Stimulated activated CD8-positive, alpha-beta memory T cell treated with anti-CD3 and anti-CD28 coated beads, Interleukin-12 subunit alpha, Interleukin-12 subunit beta, amount 100 ng/mL, for 4 hours (primary cell): ENCODE data around the gene TIMM17B.

Source experiments
- DNase-seq: peaks from one replicate; pipeline ENCODE4 v3.0.0-alpha.2; 2020; ENCODE audit warnings: low read depth

The TIMM17B gene

DNA sequence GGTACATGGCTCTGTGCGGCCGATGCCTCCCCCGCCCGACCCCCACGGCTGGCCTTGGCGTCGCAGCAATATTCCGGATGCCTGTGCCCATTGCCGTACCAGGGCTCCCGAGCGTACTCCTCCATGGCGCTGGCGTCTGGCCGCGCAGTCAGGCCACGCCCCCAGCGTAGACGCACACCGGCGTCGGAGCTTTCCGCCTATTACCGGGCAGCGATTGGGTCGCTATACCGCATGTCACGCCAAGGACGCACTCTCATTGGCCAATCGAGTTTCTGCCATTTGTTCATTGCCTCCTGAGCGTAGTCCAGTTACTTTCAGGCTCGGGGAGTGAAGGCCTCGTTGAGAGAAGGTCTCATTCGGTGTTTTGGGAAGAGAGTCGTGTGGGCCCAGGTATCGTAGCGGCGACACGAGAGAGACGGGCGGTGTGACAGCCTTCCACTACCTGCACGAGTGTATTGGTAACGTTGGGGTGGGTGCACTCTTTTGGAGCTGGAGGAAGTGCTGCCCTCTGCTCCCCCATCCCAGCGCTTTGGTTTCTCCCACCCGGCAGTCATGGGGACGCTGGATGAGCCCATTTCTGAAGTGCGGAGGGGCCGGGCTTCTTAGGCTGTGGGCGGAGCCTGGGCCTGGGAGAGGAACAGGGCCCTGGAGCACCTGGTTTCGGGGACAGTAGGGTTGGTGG is at the start of gene TIMM17B, which contains the start of gene PQBP1:
TSS of gene TIMM17B (minus strand) at position 144 of the 682 bp plus-strand sequence. CDS start at position 125, 19 bp downstream.
TSS of gene PQBP1 (plus strand) at position 306 of the 682 bp plus-strand sequence. CDS start 580 bp downstream, outside the sequence.
- DNase-seq: peak; percentile 72

GRCh38 chrX:48945517-48946348 is 48.2 kb upstream of the TIMM17B start:
- DNase-seq: no peak

DNA sequence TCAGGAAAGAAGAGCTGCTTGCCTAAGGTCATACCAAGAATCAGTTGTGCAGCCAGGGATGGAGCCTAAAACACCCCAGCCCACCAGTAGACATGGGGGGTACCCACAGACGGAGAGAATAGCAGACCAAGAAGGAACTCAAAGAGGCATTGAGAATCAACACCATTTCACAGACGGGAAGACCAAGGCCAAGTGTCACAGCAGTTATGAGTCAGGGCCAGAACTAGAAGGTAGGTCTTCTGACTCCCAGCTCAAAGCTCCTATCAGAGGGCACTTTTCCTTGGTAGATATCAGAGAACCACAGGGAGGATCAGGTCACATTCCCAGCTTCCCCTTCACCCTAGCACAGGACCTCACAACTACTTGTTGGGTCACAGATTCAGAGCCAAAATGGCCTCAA is 45.3 kb upstream of the TIMM17B start:
- no peak for DNase-seq

- DNase-seq: no peak
These were observed 42.9 kb upstream of the TIMM17B start for GRCh38 chrX:48940404-48940955.

DNA sequence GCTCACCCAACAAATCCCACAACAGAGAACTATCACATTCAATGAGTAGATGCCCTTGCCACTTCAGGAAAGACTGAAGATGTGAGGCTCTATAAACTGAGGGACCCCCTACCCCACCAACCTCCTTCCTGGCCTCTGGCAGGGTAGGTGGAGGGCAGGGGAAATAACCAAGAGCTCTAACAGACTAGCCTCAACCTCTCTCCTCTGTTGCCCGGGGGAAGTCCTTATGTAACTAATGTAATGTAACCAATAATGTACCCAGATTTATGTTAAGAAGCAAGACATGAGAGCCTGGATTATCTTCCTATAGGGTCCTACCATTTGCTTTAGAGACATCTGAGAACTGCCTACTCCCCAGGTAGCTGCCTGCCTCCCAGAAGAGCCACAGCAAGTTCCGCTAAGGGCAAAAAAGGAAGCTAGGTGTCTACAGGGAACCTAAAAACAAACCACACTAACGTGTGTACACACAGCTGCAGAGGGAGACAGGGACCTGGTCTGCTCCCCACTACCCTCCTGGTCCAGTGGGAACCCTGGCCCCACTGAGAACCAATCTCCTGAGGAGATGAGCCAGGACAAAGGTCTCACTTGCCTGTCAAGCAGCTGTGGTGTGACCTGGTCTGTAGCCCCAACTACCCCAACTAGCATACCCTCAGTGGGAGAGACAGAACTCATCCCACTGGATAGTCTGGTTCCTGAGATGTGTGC is 42.1 kb upstream of the TIMM17B start:
- no peak for DNase-seq

DNA sequence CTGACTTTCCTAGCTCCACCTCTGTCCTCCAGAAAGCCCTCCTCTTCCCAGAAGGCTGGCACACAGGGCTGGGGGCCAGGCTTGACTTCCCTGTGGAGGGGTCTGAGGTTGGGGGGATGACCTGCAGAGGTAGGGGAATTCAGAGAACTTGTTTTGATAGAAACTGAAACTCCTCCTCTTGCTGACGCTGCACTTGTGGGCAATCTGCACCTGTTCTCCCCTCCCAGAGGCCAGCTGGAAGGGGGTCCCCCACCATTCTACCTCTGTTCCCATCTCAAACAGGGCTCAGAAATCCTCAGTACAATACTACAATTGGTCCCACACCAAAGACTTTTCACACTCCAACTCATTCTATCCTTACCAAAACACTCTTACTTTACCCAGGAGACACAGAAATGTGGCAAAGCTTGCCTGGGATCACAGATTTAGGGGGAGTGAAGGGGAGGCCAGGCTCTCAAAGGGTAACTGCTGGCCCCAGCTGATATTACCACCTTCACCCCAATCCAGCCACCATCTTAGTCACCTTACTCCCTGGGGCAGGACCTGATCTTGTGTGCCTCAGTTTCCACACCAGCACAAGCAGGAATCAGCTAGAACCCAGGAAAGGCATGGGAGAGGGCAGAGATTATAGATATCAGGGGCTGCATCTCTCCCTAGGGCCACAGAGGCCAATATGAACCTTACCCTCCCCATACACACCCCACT is 41.3 kb upstream of the TIMM17B start:
- no peak for DNase-seq

- DNase-seq: peak; percentile 81
These were observed 39.7 kb upstream of the TIMM17B start for GRCh38 chrX:48937054-48937907.

- no peak for DNase-seq
These were observed 39.0 kb upstream of the TIMM17B start for GRCh38 chrX:48936429-48937053.

DNA sequence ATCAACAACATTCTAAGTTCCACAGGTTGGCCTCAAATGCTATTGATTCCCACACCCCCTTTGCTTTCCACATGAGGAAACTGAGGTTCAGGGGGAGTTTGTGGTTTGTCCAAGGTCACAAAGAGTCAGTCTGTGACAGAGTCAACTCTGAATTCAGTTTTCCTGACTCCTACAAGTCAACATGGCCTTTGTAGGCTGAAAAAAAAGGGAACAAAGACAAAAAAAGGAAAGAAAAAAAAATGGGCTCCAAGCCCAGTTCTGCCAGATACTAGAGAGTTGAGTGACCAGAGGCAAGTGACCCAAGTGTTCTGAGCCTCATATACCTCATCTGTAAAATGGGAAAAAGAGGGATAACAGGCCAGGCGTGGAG is 37.7 kb upstream of the TIMM17B start:
- no peak for DNase-seq

- DNase-seq: no peak
These were observed 37.2 kb upstream of the TIMM17B start for GRCh38 chrX:48934581-48935300.

DNA sequence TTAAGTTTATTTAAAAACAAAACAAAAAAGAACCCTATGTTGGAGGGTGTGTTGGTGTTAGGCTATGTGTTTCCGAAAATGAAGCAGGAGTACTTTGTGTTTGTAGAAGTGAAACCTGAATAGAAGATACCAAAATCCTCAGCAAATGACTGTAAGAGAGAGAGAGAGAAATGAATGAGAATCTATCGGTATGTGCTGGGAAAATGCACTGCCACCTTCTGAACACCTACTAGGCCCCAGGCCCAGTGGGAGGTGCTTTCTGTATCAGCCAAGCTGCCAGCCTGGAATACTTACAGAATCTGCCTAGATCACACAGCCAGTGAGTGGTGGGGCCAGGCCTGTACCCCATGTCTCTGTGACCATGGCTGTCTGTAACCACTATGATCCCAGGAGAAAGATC is 36.2 kb upstream of the TIMM17B start:
- DNase-seq: no peak

- DNase-seq: no peak
These were observed 30.3 kb upstream of the TIMM17B start for GRCh38 chrX:48927736-48928382.

DNA sequence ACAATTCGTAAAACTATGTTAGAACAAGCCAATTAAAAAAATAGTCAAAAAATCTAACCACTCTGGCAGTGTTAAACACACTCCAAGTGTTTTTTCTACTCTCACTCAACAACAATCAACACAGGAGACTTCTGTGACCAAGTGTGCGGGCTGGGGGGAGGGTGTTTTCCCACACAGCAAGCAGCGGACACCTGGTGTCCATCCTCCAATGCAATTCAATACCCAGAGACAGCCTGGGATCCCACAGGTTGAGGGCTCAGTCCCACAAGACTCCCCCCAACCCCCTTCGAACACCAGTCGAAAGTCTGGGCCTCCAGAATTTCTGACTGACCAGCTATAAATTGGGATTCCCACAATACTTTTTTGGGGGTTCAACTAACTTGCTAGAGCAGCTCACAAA is 29.6 kb upstream of the TIMM17B start:
- DNase-seq: no peak

- DNase-seq: no peak
These were observed 26.7 kb upstream of the TIMM17B start for GRCh38 chrX:48924270-48924669.

- no peak for DNase-seq
These were observed 26.2 kb upstream of the TIMM17B start for GRCh38 chrX:48923771-48924170.

- no peak for DNase-seq
These were observed 23.1 kb upstream of the TIMM17B start for GRCh38 chrX:48920718-48921104.

DNA sequence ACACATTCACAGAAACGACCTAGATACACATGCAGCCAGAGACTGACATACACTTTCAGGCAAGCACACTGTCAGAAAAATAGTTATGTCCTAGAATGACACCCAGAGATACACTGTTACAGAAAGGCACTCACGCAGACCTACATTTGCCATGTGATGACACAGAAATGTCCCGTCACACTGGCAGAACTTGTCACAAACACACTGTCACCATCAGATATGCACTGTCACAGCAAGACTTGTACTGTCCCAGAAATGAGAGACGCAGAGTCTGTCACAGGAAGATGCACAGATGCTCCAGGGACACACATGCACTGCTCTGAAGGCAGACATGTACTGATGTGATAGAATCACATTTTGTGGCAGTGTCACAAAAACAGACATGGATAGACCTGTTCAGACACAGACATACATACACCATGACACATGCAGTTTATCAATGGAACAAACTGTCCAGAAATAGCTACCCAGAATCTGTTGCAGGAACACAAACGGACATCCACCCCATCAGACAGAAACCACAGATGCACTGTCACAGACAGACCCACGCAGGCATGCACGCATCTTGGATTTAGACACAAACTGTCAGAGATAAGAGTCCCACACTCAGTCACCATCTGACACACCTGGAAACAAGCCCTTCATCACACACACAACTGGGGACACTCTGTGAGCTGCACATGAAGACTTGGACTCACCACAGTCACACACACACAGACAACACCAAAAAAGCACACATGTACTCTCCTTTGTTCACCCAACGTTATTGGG is 22.6 kb upstream of the TIMM17B start:
- no peak for DNase-seq

GRCh38 chrX:48919360-48919841 is 21.8 kb upstream of the TIMM17B start:
- no peak for DNase-seq
